HG02623 (cell line): ENCODE data around the gene UBE2G1.
A peak's percentile ranks its signal among the peaks of the same experiment; 100 is the strongest.
"Not testable (repeated sequence)": the region's sequence is repeated elsewhere in the genome, so short reads cannot be mapped to it uniquely, and the experiment has no call there.

Experiments used
- ATAC-seq: cut with Tn5 transposase; IDR thresholded peaks from one replicate; pipeline ENCODE4 v1.9.1; 2021; ENCODE audit warnings: moderate library complexity; ENCODE audit not compliant: unreplicated experiment

Gene UBE2G1

GRCh38 chr17:4375796-4376440 is 9.4 kb upstream of the UBE2G1 start:
- not testable (repeated sequence) for ATAC-seq

GRCh38 chr17:4375039-4375748 is 8.7 kb upstream of the UBE2G1 start:
- ATAC-seq, result peak; percentile 64

- ATAC-seq, result no peak
Observed at GRCh38 chr17:4369557-4370230, 3.2 kb upstream of the UBE2G1 start.

- no peak for ATAC-seq
Observed at GRCh38 chr17:4368341-4368740, 1.9 kb upstream of the UBE2G1 start.

- ATAC-seq, result not testable (repeated sequence)
Observed at GRCh38 chr17:4367177-4367576, 702 bp upstream of the UBE2G1 start.

GRCh38 chr17:4365628-4366326 is 698 bp downstream of the UBE2G1 start:
- peak; percentile 12 for ATAC-seq

- ATAC-seq, result no peak
Observed at GRCh38 chr17:4365103-4365627, 1.3 kb downstream of the UBE2G1 start.

- ATAC-seq, result no peak
Observed at GRCh38 chr17:4364622-4365041, 1.8 kb downstream of the UBE2G1 start.

- no peak for ATAC-seq
Observed at GRCh38 chr17:4362141-4362540, 4.3 kb downstream of the UBE2G1 start.

- no peak for ATAC-seq
Observed at GRCh38 chr17:4358154-4358553, 8.3 kb downstream of the UBE2G1 start.

GRCh38 chr17:4357671-4358070 is 8.8 kb downstream of the UBE2G1 start:
- no peak for ATAC-seq

- ATAC-seq, result no peak
Observed at GRCh38 chr17:4357030-4357628, 9.3 kb downstream of the UBE2G1 start.

GRCh38 chr17:4354862-4355514 is 11.5 kb downstream of the UBE2G1 start:
- ATAC-seq, result no peak

GRCh38 chr17:4354206-4354605 is 12.3 kb downstream of the UBE2G1 start:
- ATAC-seq, result no peak

GRCh38 chr17:4350214-4350613 is 16.3 kb downstream of the UBE2G1 start:
- ATAC-seq, result not testable (repeated sequence)

GRCh38 chr17:4345581-4346252 is 20.8 kb downstream of the UBE2G1 start:
- ATAC-seq, result no peak

- no peak for ATAC-seq
Observed at GRCh38 chr17:4344926-4345325, 21.5 kb downstream of the UBE2G1 start.

- ATAC-seq, result no peak
Observed at GRCh38 chr17:4342535-4342934, 23.9 kb downstream of the UBE2G1 start.

- ATAC-seq, result no peak
Observed at GRCh38 chr17:4341616-4341977, 24.9 kb downstream of the UBE2G1 start.
